Endothelial cell (in vitro differentiated cells): ENCODE results near the gene OCA2. TPM values are rescaled to one million over a fixed set of nuclear protein-coding genes. Genes with fewer than 3 reads are reported as not detected.

ENCODE experiments used
- DNase-seq: peaks from one replicate; pipeline ENCODE4 v3.0.0; 2021; ENCODE audit warnings: low spot score
- H3K27ac Mint-ChIP-seq: one replicate; pipeline ENCODE4 v1.8.0; 2021; ENCODE audit warnings: mixed read lengths, inconsistent platforms; ENCODE audit not compliant: unreplicated experiment
- H3K27me3 Mint-ChIP-seq: one replicate; pipeline ENCODE4 v1.8.0; 2021; ENCODE audit warnings: mild to moderate bottlenecking, moderate library complexity, mixed read lengths, inconsistent platforms; ENCODE audit not compliant: unreplicated experiment
- H3K36me3 Mint-ChIP-seq: one replicate; pipeline ENCODE4 v1.8.0; 2021; ENCODE audit warnings: mild to moderate bottlenecking, low read depth, mixed read lengths, inconsistent platforms; ENCODE audit not compliant: unreplicated experiment
- H3K4me1 Mint-ChIP-seq: one replicate; pipeline ENCODE4 v1.8.0; 2021; ENCODE audit warnings: mild to moderate bottlenecking, mixed read lengths, inconsistent platforms; ENCODE audit not compliant: unreplicated experiment
- H3K4me3 Mint-ChIP-seq: one replicate; pipeline ENCODE4 v1.8.0; 2021; ENCODE audit warnings: mild to moderate bottlenecking, mixed read lengths, inconsistent platforms; ENCODE audit not compliant: unreplicated experiment
- H3K9me3 Mint-ChIP-seq: one replicate; pipeline ENCODE4 v1.8.0; 2021; ENCODE audit warnings: mixed read lengths, inconsistent platforms; ENCODE audit not compliant: unreplicated experiment
- CTCF ChIP-seq: fragments of 200-600 bp; sonication (generic); IDR thresholded peaks from one replicate; pipeline ENCODE4 v1.5.0; 2021; ENCODE audit warnings: antibody characterized with exemption; ENCODE audit not compliant: unreplicated experiment
- total RNA-seq: library from RNA; stranded (reverse); fragmentation: NEBNext Ultra II Directional; extraction: Animal tissue kit (Norgen Biotek cat#: 25700); gene quantifications from one replicate; pipeline ENCODE4 v1.2.1, GENCODE V29; 2021; ENCODE audit not compliant: unreplicated experiment

OCA2 gene
- total RNA-seq, 1 donor from 2014 or later = not detected

GRCh38 chr15:28003302-28004037 is 95.6 kb downstream of the OCA2 start:
- Mint-ChIP-seq H3K27me3 (peaks cover 10% of the 10 kb centered on the region), H3K36me3 (no peaks in the 10 kb centered on the region), H3K4me3 (no peak overlapping the region), H3K9me3 (no peaks in the 10 kb centered on the region), H3K4me1 (no peaks in the 10 kb centered on the region), H3K27ac (no peak overlapping the region)
- no peak for TF ChIP-seq CTCF
- DNase-seq = no peak

GRCh38 chr15:28002867-28003266 is 96.2 kb downstream of the OCA2 start:
- peaks cover 10% of the 10 kb centered on the region for H3K27me3 Mint-ChIP-seq
- no peak for DNase-seq
- H3K27ac Mint-ChIP-seq = no peak overlapping the region
- no peak for TF ChIP-seq CTCF
- H3K9me3 Mint-ChIP-seq = no peaks in the 10 kb centered on the region
- no peak overlapping the region for H3K4me3 Mint-ChIP-seq
- no peaks in the 10 kb centered on the region for H3K4me1 Mint-ChIP-seq
- H3K36me3 Mint-ChIP-seq = no peaks in the 10 kb centered on the region

- no peak overlapping the region for H3K27ac Mint-ChIP-seq
- H3K27me3 Mint-ChIP-seq = peaks cover 10% of the 10 kb centered on the region
- no peaks in the 10 kb centered on the region for H3K9me3 Mint-ChIP-seq
- no peaks in the 10 kb centered on the region for H3K4me1 Mint-ChIP-seq
- H3K36me3 Mint-ChIP-seq = no peaks in the 10 kb centered on the region
- TF ChIP-seq CTCF = no peak
- no peak overlapping the region for H3K4me3 Mint-ChIP-seq
- DNase-seq = no peak
These were observed 96.8 kb downstream of the OCA2 start for GRCh38 chr15:28002136-28002861.

- TF ChIP-seq CTCF = no peak
These were observed 97.5 kb downstream of the OCA2 start for GRCh38 chr15:28001641-28002040.

More at GRCh38 chr15:28001641-28002040, 97.5 kb downstream of the OCA2 start:
- peaks cover 10% of the 10 kb centered on the region for H3K27me3 Mint-ChIP-seq
- no peaks in the 10 kb centered on the region for H3K9me3 Mint-ChIP-seq
- H3K27ac Mint-ChIP-seq = no peak overlapping the region
- H3K4me3 Mint-ChIP-seq = no peak overlapping the region
- no peaks in the 10 kb centered on the region for H3K4me1 Mint-ChIP-seq
- no peak for DNase-seq
- H3K36me3 Mint-ChIP-seq = no peaks in the 10 kb centered on the region
